ENCODE data around the gene FOXK1.
A peak's percentile ranks its signal among the peaks of the same experiment; 100 is the strongest.

- TF ChIP-seq POLR2A (IDR thresholded peaks at IDR 0.05; ENCODE audit: low read depth, low read length) = 0 out of 2 replicates have a peak, but pooled peaks have one; percentile 28
- TF ChIP-seq POLR2AphosphoS5 (IDR thresholded peaks at IDR 0.05; ENCODE audit: low read depth, low read length) = peak; percentile 57; the same call in 1 of the 2 replicates
Observed at GRCh38 chr7:4744391-4745264, 62.5 kb downstream of the FOXK1 start.
